SKM-1 (cell line): ENCODE data around the gene SPDYC.

Experiments
- DNase-seq: peaks from one replicate; lab custom pipeline; 2025; ENCODE audit not compliant: unreplicated experiment; lab: John Stamatoyannopoulos, UW

SPDYC gene

GRCh38 chr11:65204646-65205601, 34.9 kb downstream of the SPDYC start:
- peak; percentile 13 for DNase-seq

GRCh38 chr11:65205602-65205967, 35.6 kb downstream of the SPDYC start:
- no peak for DNase-seq

- no peak for DNase-seq
These were observed 36.4 kb downstream of the SPDYC start for GRCh38 chr11:65206441-65206841.

GRCh38 chr11:65206901-65207300, 36.9 kb downstream of the SPDYC start:
- no peak for DNase-seq

- no peak for DNase-seq
These were observed 38.1 kb downstream of the SPDYC start for GRCh38 chr11:65207918-65208784.

- no peak for DNase-seq
These were observed 39.0 kb downstream of the SPDYC start for GRCh38 chr11:65208785-65209710.

GRCh38 chr11:65209711-65210360, 39.8 kb downstream of the SPDYC start:
- no peak for DNase-seq

- DNase-seq = no peak
These were observed 40.3 kb downstream of the SPDYC start for GRCh38 chr11:65210361-65210731.

GRCh38 chr11:65210748-65211147, 40.7 kb downstream of the SPDYC start:
- DNase-seq = no peak

GRCh38 chr11:65211293-65212105, 41.5 kb downstream of the SPDYC start:
- no peak for DNase-seq

- DNase-seq = no peak
These were observed 42.3 kb downstream of the SPDYC start for GRCh38 chr11:65212226-65212801.

- DNase-seq = peak; percentile 49
These were observed 43.5 kb downstream of the SPDYC start for GRCh38 chr11:65213322-65214211.

GRCh38 chr11:65214212-65214845, 44.3 kb downstream of the SPDYC start:
- DNase-seq = no peak

GRCh38 chr11:65215441-65216076, 45.5 kb downstream of the SPDYC start:
- no peak for DNase-seq

GRCh38 chr11:65216830-65217229, 46.8 kb downstream of the SPDYC start:
- DNase-seq = no peak

GRCh38 chr11:65217441-65218423, 47.7 kb downstream of the SPDYC start:
- no peak for DNase-seq
